GM12864 (cell line): Measurements from ENCODE around the gene CYP26A1.
A peak's percentile ranks its signal among the peaks of the same experiment; 100 is the strongest.

Experiments used
- DNase-seq: peaks from one replicate; pipeline ENCODE4 v3.0.0-alpha.2; 2011; ENCODE audit warnings: low read depth
- H3K4me3 ChIP-seq: 2 replicates; pipeline ENCODE4 v1.5.1; 2011; ENCODE audit warnings: mild to moderate bottlenecking, low read depth, low read length, control low read depth
- CTCF ChIP-seq: IDR thresholded peaks from 2 replicates; pipeline ENCODE4 v1.5.1; 2011; ENCODE audit warnings: low read depth, mild to moderate bottlenecking, moderate library complexity, low read length, control low read depth, inconsistent platforms; ENCODE audit errors: missing control alignments

Gene CYP26A1

GRCh38 chr10:93074597-93075368 is 1.1 kb downstream of the CYP26A1 start:
- no peak for TF ChIP-seq CTCF
- H3K4me3 ChIP-seq: no peak overlapping the region
- no peak for DNase-seq

DNA sequence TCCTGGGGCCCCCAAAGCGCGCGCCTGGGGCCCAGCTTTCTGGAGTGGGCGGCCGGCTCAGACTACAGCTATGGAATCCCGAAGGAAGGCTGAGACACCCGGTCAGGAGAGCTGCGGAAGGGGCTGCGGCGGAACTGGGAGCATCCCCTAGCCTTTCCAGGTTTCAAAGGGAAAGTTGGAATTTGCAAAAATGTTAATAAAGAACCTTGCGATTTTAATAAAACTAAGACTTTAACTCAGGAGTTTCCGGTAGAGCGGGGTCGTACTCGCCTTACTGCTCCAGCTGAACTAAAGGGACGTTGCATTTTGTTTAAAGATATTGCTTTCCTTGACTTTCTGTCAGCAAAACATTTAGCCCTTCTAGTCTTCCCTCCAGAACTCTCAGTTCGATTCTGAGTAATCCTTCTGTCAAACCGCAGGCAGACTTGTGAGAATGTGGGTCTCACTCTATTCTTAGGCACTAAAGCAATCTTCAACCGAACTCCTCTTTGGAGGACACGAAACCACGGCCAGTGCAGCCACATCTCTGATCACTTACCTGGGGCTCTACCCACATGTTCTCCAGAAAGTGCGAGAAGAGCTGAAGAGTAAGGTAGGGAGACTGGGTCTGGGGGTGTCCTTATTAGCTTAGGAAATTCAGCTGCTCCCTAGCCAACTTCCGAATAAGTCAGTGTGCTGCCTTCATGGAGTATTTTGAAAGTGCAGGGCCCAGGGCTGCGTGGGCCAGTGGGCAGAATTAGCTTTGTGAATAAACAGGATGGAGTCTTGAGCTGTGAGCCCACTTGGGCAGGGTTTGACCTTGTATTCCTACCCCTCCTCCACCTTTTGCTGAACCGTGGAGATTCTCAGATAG is 1.9 kb downstream of the CYP26A1 start:
- no peak overlapping the region for H3K4me3 ChIP-seq
- no peak for TF ChIP-seq CTCF
- DNase-seq: no peak

- no peak for DNase-seq
- H3K4me3 ChIP-seq: no peak overlapping the region
These were observed 3.2 kb downstream of the CYP26A1 start for GRCh38 chr10:93076871-93077270.

GRCh38 chr10:93077860-93078337 is 4.2 kb downstream of the CYP26A1 start:
- no peak for TF ChIP-seq CTCF
- DNase-seq: no peak

More at GRCh38 chr10:93076871-93077270, 3.2 kb downstream of the CYP26A1 start:
- TF ChIP-seq CTCF: no peak

DNA sequence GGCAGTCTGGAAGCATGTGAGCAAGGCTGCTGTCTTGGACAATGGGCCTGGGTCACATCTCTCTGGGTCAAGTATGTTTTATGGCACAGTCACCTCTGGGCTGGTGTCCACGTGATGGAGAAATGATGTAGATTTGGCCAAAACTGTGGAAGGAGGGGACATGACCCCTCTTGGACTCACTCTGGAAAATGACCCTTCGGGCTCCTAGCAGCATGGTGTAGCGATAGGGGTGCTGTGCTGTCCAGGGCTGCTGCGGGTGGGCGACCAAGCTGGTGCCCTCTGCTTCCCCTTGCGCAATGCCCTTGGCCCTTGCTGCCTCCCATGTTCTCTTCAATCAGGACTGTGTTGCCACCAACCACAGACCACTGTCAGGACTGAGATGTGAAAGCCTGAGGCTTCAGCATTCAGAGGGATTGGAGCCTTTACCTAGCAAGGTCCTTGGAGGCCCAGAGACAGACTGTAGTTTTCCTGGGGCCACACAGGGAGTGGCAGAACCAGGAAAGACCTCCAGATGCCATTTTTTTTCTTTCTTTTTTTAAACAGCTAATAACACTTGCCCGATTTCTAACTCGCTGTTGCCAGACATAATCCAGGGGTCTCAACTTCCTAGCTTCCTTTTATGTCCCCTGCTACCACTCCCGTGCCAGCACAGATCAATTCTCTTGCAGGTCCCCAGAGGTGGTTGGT is 6.1 kb downstream of the CYP26A1 start:
- no peak for DNase-seq
- no peak overlapping the region for H3K4me3 ChIP-seq
- no peak for TF ChIP-seq CTCF

More at GRCh38 chr10:93077860-93078337, 4.2 kb downstream of the CYP26A1 start:
- H3K4me3 ChIP-seq: no peak overlapping the region

DNA sequence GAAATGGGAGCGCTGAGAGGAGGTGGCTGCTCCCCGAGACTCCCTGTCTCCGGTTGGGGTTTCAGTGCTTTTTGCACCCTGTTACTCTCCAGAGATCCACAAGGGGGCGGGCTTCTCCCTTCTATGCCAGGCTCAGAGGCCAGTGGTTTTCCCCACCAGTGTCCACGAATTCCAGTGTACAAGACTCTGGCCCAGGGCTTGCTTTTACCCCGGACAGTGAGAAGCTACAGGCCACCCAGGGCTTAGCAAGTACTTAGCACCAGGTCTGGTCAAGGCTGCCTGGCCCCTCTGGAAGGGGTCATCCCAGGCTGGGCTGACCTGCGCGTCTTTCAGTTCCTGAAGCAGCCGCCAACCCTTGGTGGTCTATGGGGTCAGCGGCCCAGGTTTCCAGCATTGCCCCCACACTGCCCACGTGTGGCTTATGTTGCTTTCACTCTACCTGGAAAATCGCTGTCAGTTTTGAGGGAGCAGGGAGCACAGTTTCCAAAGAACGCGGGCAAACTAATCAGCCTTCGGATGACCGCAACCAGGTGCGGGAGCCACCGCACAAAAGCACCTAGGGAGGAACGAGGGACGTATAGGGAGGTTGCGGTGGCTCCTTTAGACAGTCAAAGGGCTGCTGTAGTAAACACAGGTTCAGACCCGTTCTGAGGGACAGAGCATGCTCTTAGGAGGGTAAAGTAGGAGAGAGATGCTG is 6.8 kb downstream of the CYP26A1 start:
- DNase-seq: no peak
- no peak overlapping the region for H3K4me3 ChIP-seq
- TF ChIP-seq CTCF: peak; percentile 83
